KBM-7 (cell line): ENCODE data around the gene BCL2.
"Not testable (repeated sequence)": the region's sequence is repeated elsewhere in the genome, so short reads cannot be mapped to it uniquely, and the experiment has no call there.

Experiments
- DNase-seq: peaks from one replicate; pipeline ENCODE4 v3.0.0-alpha.2; 2015
- in situ Hi-C: fragments of 300-500 bp; cut with MboI; formaldehyde crosslinking; loops from 2 replicates; pipeline ENCODE4 v1.14.3; 2020; ENCODE audit warnings: low sequenced_read_pairs, low pct_unique_long_range_greater_than_20kb, mixed read lengths

Gene BCL2

DNA sequence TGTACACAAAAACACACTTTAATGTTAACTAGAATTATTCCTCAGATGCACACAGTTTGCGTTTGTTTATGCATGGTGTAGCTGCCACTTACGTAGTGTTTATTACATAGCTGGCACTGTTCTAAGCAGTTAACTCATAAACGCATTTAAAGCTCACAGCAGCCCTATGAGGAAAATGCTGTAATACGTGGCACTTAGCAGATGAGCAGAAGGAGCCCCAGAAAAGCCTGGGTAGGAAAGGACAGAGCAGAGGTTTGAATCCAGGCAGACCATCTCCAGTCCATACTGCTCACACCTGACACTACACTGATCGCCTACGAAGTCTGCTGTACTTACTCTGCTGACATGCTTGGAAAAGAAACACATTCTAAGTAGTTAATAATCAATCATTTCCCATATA, 66.6 kb downstream of the BCL2 start:
- in situ Hi-C loops, result no loop called here
- DNase-seq, result no peak

DNA sequence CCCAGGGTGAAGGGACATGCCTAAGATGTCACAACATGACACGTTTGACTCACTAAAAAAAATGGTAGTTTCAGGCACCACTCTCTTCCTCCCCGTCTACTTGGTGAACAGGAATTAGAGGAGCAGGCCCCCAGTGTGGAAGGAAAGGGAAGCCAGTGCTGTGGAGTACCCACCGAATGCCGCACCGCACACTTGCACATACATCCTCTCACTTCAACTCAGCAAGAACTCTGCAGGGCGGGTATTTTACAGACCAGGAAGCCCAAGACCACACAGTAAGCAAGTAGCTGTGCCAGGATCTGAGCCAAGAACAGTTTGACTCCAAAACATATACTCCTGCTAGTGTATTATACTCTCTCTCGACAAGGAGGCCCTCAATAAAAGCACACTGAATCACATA, 69.8 kb downstream of the BCL2 start:
- in situ Hi-C loops, result no loop called here

DNA sequence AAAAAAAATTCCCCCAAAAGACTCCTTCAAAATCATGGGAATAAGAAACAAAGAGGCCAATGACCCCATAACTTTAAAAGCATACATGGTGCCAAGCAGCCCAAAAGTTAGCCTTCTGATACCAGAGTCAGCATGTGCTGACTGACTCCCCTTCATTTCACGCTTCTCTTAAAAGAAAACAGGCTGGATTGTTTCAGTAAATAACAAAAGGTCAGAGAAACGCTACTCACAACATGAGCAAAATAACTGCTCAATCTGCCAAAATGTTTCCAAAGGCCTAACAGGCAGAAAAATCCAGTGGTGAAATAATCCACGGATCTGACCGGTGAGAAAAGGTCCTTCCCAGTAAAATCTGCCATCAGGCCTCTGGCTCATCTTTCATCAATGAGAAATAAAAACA, 71.6 kb downstream of the BCL2 start:
- in situ Hi-C loops, result no loop called here
- no peak for DNase-seq

More for the DNA sequence above, 69.8 kb downstream of the BCL2 start:
- DNase-seq, result peak; percentile 79

DNA sequence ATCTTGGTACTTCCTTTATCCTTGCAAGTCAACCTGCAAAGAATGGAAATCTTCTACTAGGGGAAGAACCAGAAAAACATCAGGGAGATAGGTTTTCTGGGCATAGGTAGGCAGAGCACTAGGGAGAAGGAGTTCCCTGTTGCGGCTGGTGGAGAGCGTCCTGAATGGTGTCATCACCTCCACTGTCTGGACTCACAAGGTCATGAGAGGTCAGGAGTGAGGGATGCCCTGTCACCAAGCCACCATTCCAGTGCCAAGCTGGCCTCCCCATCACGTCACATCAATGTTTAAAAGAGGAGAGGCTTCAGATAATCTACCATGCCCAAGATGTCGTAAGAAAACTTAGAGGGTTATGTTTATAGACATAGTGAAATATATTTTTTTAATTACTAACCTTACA, 72.1 kb downstream of the BCL2 start:
- no peak for DNase-seq
- in situ Hi-C loops, result no loop called here

DNA sequence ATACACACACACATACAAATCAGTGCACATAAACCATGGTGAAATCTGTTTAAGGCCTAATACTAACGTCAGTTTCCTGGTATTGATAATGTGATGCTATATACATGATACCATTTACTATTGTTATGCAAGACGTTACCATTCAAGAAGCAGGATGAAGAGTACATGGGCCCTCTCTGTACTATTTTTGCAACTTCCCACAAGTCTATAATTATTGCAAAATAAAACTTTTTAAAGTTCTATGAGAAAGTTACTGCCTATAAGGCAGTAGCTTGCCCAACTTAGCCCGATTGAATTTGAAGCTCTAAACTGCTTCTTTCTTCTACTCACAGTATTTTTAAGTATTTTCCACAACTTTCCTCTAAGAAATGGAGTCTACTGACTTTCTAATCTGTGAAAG, 74.0 kb downstream of the BCL2 start:
- in situ Hi-C loops, result no loop called here
- DNase-seq, result no peak

DNA sequence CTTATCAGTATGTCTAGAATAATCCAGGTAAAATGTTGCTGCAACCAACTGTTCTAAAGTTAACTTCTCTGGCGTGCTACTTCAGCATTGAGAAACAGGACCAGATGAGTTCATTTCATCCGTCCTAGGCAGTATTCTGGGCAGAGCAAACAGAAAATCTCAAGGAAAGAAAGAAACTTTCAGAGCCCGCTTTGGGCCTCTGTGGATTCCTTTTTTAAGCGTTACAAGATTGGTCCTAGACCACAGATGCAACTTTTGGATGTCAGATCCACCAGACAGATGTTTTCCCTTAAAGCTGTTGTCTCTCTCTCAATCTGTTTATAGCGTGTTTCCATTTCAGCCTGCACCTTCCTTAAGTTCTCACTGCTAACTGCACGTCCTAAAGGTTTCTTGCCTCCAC, 75.0 kb downstream of the BCL2 start:
- DNase-seq, result no peak
- in situ Hi-C loops, result no loop called here

DNA sequence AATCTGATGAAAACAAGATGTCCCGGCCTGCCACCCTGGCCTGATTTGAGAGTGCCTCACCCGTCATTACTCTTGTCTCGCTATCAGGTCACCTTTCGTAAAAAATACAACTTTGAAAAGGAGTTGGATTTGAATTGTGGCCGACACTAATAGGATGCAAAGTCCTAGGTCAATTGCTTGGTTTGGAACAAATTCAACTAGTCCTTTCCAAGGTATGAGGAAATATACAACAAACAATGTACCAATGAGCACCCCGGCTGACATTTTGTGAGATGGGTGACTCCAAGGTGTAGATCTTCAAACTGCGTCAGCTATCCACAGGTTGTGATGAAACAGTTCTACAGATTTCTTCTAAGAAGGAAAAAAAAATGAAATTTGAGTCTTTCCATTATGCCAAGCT, 77.8 kb downstream of the BCL2 start:
- in situ Hi-C loops, result no loop called here
- DNase-seq, result no peak

DNA sequence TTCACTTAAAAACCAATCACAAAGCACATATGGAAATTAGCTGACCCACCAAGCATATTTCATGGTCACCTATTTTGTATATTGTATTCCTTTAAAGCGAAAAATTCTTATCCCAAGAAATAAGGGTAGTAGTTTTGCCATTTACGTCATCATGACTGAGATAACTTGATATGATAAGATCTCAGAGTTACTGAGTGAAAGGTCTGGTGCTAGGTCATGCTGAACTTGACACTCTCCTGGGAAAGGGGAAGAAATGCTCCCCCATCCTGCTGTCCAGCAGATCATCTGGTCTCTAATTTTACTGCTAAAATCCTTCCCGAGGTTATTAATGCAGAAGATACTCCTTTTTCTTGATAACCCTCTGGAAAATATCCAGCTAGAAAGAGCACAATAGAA, 78.3 kb downstream of the BCL2 start:
- in situ Hi-C loops, result no loop called here
- DNase-seq, result no peak

DNA sequence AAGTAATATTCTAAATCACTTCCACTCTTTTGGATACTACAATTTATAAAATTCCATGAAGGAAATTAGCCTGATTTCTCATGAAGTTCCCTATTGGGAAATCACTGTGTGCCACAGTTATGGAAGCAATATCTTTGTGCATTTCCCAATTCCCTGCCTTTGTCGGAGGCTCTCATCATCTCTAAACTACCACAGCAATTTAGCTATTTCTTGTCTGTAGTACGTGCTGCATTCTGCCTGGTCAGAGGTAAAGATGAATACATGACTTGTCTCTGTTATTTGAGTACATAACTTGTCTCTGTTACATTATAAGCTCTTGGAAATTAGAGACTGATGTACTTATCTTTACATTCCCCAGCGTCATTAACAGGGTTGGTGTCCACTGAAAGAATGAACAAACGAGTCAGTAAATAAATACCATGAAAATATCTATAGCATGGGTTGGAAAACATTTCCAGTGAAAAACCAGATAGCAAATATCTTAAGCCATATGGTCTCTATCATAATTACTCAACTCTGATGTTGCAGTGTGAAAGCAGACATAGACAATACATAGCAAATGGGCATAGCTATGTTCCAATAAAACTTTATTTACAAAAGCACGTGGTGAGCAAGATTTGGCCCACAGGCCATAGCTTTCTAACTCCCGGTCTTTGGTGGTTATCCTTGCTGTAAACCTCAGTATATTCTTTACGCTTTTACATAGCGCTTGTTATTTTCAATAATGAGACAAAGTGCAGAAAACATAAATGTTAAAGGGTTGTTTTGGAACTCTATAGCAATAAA, 78.8 kb downstream of the BCL2 start:
- DNase-seq, result no peak
- in situ Hi-C loops, result no loop called here

DNA sequence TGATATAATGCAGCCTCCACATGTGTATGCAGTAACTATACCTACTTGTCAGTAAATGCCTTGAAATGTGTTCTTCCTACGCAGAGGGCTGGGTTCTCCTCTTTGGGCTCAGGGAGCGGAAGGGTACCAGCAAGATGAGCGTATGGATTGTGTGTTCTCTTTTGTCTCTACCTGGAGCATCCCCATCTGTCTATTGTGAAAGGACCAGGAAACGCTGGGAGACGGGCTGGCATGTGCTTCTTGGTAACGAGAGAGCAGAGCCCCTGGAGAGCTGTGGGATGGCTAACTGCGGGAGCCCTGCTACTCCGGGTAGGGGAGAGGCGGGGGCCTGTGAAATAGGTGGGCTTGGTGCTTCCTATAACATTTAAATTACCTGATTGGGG, 80.9 kb downstream of the BCL2 start:
- DNase-seq, result no peak
- in situ Hi-C loops, result no loop called here

DNA sequence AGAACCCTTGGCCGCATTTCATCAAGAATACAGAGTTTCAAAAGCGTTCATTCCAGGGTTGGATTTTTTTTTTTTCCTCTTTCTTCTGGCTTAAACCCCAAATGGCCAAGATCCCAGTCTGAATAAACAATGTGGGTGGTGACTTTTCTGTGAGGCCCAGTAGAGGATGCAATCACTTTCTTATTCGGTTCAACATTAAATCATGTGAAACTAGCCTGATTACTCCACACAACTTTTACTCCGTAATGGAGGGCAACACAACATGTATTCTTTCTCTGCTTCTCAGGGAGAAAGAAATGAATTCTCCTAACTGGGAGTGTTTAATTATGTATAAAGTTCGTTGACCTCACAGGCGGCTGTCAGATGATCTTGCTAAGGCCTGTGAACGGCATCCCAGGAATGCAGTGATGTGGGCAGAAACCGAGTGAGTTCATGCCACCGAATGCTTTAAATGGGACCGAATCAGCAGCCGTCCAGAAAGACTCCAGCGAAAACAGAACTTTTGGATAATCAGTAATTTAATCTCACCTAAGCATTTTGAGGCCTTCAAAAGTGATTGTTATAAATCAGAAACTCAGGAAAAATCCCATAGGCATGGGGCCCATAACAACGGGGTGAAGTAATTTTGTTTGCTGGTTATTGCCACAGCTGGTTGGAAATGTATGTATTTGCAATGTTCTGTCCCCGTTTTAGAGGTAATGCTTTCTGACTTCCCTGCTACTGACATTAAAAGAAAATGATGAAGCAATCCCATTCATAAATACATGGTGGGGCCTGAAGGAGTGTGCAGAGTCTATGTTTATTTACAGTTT, 81.5 kb downstream of the BCL2 start:
- no peak for DNase-seq
- in situ Hi-C loops, result no loop called here

DNA sequence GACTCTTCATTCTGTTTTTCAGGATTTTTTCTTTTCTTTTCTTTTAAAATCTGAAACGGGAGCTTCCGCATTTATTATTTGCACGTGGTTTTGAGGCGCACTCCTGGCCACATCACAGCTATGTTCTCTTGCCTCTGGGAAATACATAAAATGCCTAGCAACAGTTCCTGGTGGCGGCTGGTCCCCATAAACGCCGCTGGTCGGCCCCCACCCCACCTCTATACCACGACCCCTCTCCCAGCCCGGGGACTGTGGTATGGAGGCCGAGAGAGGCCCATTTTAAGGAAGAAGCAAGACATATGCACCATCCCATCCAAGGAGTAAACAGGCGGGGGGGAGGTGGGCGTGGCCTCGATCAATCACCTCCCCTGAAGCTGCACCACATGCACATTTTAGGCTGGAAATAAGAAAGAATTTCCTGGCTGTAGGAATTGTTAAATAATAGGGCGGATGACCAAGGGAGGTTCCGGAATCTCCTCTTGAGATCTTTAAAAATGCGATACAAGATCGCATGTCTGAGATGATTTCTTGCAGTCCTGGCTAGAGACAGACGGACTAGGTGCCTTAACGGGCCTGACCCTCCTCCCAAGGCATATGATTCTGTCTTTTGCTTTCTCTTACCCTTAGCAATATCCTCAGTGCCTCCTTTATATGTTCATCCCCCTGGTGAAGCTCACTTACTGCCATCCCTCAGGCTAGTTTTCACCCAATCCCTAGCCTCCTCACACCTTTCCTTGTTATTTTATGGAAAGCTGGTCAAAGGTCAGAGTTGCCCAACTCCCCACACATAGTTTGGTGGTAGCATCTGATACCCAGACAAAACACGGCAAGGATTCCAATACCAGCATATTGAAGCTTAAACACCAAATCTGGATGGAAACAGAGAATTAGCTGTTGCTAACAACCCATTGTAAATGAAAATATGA, 82.4 kb downstream of the BCL2 start:
- in situ Hi-C loops, result no loop called here
- DNase-seq, result no peak

DNA sequence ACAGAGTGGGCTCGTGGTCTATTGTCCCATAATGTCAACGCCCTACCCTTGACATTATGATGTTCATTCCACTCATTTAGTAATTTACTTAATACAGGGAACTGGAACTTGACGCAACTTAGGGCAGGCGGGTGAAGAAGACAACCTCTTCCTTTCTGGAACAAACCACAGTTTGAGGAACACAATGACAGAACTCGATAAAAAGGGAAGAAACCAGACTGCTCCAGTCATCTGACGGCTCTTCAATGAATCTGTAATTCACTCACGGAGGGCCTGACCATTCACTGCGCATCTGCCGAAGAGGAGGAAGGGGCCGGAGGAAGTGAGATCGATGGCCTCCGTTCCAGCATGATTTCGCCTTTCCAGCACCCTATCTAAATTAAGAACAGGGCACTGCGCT, 83.2 kb downstream of the BCL2 start:
- DNase-seq, result peak; percentile 70
- in situ Hi-C loops, result no loop called here

DNA sequence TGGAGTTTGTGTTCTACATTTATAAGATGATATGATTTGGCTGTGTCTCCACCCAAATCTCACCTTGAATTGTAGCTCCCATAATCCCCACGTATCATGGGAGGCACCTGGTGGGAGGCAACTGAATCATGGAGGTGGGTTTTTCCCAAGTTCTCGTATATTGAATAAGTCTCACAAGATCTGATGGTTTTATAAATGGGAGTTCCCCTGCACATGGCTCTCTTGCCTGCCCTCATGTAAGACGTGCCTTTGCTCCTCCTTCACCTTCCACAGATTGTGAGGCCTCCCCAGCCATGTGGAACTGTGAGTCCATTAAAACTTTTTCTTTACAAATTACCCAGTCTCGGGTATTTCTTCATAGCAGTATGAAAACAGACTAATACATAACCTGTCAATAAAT, 83.6 kb downstream of the BCL2 start:
- in situ Hi-C loops, DNase-seq: not testable (repeated sequence)

DNA sequence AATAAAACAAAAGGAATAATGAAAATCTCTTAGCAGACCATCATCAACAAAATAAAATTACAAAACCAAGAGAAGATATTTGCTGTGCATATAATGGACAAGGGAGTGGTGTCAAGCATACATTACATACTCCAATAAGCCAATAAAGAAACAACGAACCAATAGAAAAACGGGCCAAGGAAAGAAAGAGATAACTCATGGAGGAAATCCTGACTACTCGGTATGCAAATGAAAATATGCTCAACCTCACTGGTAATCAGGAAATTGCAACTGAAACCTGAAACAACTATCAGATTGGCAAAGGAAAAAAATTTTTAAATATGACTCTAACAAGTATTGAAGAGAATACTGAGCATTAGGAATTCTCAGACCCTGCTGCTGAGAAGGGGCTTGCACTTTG, 84.7 kb downstream of the BCL2 start:
- DNase-seq, result no peak
- in situ Hi-C loops, result no loop called here

DNA sequence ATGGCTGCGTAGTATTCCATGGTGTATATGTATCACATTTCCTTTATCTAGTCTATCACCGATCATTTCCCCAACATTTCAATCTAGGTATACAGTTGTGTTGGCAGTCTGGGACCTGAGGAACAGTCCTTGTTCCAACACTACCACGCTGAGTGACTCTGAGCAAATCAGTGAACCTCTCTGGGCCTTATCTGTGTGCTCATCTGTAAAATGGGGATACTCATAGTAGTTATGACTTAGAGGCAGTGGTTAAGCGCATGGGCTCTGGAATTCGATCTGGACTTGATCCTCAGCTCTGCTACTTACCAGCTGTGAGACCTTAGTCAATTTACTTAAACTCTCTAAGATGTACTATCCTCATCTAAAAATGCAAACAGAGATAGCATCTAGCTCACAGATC, 85.1 kb downstream of the BCL2 start:
- in situ Hi-C loops, result no loop called here
- DNase-seq, result no peak

DNA sequence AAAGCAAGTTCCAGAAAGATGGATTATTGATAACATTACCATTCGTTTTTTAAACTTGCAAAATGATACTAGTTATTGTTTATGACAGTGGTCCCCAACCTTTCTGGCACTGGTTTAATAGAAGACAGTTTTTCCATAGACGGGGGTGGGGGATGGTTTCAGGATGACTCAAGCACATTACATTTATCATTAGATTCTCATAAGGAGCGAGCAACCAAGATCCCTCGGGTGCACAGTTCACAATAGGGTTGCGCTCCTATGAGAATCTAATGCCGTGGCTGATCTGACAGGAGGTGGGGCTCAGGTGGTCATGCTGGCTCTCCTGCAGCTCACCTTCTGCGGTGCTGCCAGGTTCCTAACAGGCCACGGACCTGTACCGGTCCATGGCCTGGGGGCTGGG, 86.2 kb downstream of the BCL2 start:
- in situ Hi-C loops, result no loop called here
- no peak for DNase-seq

DNA sequence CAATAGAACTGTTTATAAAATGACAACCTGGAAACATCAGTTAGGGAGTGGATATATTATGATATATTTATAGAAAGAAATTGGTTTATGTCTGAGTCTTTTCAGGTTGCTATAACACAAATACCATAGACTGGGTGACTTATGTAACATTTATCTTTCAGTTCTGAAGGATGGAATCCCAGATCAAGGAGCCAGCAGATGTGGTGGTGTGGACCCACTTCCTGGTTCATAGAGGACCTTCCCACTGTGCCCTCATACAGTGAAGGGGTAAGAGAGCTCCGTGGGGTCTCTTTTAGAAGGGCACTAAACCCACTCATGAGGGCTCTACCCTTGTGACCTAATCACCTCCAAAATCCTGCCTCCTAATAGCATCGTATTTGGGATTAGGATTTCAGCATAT, 86.7 kb downstream of the BCL2 start:
- in situ Hi-C loops, result no loop called here
- DNase-seq, result no peak

DNA sequence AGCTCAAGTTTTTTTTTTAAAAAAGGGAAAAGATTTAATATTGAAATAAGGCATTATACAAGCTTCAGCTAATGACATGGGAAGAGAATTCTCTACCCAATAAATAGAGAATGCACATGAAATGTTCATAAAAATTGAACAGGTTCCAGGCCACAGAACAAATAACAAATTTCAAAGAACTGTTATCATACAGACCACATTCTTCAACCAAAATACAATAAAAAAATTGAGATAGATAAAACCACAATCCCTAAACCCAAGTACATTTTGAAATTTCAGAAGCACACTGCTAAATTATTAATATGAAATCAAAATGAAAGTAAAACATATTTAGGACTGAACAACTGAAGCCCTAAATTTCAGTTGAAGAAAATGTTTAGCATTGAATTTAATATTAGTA, 89.6 kb downstream of the BCL2 start:
- in situ Hi-C loops, result no loop called here
- no peak for DNase-seq

DNA sequence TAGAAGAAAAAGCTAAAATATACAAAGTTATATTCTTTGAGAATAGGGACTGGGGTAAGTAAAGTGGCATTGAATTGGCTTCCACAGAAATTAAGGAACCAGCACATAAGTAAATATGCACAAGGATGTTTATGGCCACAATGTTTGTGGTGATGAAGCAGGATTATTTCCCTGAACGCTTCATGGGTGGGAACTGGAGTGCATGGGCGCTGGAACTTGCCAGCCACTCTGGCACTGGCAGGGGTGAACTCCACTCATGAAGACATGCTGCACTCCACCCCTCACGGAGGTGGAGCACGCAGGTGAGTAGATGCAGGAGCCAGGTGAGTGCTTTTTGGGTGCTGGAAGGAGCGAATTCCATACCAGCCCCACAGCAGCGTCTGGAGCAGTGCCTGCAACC, 94.1 kb downstream of the BCL2 start:
- DNase-seq, result no peak
- in situ Hi-C loops, result no loop called here
